ENCODE measurements around the gene SLMAP.

DNA sequence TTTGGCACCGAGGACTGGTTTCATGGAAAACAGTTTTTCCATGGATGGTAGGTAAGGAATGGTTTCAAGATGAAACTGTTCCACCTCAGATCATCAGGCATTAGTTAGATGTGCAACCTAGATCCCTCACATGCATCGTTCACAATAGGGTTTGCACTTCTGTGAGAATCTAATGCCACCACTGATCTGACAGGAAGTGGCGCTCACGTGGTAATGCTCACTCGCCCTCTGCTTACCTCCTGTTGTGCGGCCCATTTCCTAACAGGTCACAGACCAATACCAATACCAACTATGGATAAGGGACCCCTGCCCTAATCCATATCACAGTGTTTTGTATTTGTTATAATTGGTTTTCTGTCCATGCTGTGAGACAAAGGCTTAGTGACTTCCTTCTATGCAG, 58.9 kb downstream of the SLMAP start:
- TF ChIP-seq, protein P1, sequence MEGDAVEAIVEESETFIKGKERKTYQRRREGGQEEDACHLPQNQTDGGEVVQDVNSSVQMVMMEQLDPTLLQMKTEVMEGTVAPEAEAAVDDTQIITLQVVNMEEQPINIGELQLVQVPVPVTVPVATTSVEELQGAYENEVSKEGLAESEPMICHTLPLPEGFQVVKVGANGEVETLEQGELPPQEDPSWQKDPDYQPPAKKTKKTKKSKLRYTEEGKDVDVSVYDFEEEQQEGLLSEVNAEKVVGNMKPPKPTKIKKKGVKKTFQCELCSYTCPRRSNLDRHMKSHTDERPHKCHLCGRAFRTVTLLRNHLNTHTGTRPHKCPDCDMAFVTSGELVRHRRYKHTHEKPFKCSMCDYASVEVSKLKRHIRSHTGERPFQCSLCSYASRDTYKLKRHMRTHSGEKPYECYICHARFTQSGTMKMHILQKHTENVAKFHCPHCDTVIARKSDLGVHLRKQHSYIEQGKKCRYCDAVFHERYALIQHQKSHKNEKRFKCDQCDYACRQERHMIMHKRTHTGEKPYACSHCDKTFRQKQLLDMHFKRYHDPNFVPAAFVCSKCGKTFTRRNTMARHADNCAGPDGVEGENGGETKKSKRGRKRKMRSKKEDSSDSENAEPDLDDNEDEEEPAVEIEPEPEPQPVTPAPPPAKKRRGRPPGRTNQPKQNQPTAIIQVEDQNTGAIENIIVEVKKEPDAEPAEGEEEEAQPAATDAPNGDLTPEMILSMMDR (conservative IDR thresholded peaks at IDR 0.05; ENCODE audit: low read depth in 2 of 2): no peak
- TF ChIP-seq, protein P2, sequence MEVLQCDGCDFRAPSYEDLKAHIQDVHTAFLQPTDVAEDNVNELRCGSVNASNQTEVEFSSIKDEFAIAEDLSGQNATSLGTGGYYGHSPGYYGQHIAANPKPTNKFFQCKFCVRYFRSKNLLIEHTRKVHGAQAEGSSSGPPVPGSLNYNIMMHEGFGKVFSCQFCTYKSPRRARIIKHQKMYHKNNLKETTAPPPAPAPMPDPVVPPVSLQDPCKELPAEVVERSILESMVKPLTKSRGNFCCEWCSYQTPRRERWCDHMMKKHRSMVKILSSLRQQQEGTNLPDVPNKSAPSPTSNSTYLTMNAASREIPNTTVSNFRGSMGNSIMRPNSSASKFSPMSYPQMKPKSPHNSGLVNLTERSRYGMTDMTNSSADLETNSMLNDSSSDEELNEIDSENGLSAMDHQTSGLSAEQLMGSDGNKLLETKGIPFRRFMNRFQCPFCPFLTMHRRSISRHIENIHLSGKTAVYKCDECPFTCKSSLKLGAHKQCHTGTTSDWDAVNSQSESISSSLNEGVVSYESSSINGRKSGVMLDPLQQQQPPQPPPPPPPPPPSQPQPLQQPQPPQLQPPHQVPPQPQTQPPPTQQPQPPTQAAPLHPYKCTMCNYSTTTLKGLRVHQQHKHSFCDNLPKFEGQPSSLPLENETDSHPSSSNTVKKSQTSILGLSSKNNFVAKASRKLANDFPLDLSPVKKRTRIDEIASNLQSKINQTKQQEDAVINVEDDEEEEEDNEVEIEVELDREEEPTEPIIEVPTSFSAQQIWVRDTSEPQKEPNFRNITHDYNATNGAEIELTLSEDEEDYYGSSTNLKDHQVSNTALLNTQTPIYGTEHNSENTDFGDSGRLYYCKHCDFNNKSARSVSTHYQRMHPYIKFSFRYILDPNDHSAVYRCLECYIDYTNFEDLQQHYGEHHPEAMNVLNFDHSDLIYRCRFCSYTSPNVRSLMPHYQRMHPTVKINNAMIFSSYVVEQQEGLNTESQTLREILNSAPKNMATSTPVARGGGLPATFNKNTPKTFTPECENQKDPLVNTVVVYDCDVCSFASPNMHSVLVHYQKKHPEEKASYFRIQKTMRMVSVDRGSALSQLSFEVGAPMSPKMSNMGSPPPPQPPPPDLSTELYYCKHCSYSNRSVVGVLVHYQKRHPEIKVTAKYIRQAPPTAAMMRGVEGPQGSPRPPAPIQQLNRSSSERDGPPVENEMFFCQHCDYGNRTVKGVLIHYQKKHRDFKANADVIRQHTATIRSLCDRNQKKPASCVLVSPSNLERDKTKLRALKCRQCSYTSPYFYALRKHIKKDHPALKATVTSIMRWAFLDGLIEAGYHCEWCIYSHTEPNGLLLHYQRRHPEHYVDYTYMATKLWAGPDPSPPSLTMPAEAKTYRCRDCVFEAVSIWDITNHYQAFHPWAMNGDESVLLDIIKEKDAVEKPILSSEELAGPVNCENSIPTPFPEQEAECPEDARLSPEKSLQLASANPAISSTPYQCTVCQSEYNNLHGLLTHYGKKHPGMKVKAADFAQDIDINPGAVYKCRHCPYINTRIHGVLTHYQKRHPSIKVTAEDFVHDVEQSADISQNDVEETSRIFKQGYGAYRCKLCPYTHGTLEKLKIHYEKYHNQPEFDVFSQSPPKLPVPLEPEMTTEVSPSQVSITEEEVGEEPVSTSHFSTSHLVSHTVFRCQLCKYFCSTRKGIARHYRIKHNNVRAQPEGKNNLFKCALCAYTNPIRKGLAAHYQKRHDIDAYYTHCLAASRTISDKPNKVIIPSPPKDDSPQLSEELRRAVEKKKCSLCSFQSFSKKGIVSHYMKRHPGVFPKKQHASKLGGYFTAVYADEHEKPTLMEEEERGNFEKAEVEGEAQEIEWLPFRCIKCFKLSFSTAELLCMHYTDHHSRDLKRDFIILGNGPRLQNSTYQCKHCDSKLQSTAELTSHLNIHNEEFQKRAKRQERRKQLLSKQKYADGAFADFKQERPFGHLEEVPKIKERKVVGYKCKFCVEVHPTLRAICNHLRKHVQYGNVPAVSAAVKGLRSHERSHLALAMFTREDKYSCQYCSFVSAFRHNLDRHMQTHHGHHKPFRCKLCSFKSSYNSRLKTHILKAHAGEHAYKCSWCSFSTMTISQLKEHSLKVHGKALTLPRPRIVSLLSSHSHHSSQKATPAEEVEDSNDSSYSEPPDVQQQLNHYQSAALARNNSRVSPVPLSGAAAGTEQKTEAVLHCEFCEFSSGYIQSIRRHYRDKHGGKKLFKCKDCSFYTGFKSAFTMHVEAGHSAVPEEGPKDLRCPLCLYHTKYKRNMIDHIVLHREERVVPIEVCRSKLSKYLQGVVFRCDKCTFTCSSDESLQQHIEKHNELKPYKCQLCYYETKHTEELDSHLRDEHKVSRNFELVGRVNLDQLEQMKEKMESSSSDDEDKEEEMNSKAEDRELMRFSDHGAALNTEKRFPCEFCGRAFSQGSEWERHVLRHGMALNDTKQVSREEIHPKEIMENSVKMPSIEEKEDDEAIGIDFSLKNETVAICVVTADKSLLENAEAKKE (CRISPR knock-in tag; IDR thresholded peaks at IDR 0.05): no peak
- TF ChIP-seq STAT1 (IDR thresholded peaks at IDR 0.05; ENCODE audit: unreplicated experiment): no peak
- no peak for TF ChIP-seq POLR2AphosphoS5 (IDR thresholded peaks at IDR 0.05; ENCODE audit: low read depth)
- no peak for TF ChIP-seq CREB1 (CRISPR knock-in tag; IDR thresholded peaks at IDR 0.05; ENCODE audit: low read depth)
- TF ChIP-seq, protein P3, sequence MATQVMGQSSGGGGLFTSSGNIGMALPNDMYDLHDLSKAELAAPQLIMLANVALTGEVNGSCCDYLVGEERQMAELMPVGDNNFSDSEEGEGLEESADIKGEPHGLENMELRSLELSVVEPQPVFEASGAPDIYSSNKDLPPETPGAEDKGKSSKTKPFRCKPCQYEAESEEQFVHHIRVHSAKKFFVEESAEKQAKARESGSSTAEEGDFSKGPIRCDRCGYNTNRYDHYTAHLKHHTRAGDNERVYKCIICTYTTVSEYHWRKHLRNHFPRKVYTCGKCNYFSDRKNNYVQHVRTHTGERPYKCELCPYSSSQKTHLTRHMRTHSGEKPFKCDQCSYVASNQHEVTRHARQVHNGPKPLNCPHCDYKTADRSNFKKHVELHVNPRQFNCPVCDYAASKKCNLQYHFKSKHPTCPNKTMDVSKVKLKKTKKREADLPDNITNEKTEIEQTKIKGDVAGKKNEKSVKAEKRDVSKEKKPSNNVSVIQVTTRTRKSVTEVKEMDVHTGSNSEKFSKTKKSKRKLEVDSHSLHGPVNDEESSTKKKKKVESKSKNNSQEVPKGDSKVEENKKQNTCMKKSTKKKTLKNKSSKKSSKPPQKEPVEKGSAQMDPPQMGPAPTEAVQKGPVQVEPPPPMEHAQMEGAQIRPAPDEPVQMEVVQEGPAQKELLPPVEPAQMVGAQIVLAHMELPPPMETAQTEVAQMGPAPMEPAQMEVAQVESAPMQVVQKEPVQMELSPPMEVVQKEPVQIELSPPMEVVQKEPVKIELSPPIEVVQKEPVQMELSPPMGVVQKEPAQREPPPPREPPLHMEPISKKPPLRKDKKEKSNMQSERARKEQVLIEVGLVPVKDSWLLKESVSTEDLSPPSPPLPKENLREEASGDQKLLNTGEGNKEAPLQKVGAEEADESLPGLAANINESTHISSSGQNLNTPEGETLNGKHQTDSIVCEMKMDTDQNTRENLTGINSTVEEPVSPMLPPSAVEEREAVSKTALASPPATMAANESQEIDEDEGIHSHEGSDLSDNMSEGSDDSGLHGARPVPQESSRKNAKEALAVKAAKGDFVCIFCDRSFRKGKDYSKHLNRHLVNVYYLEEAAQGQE (IDR thresholded peaks at IDR 0.05; ENCODE audit: unreplicated experiment): no peak
- TF ChIP-seq, protein P4, sequence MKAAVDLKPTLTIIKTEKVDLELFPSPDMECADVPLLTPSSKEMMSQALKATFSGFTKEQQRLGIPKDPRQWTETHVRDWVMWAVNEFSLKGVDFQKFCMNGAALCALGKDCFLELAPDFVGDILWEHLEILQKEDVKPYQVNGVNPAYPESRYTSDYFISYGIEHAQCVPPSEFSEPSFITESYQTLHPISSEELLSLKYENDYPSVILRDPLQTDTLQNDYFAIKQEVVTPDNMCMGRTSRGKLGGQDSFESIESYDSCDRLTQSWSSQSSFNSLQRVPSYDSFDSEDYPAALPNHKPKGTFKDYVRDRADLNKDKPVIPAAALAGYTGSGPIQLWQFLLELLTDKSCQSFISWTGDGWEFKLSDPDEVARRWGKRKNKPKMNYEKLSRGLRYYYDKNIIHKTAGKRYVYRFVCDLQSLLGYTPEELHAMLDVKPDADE (IDR thresholded peaks at IDR 0.05): no peak
- no peak for TF ChIP-seq EZH2 (IDR thresholded peaks at IDR 0.05; ENCODE audit: low read depth, unreplicated experiment)
- no peak for TF ChIP-seq EZH2phosphoT487 (IDR thresholded peaks at IDR 0.05; ENCODE audit: unreplicated experiment)
- no peak for TF ChIP-seq JUNB (IDR thresholded peaks at IDR 0.05; ENCODE audit: unreplicated experiment)
